Fibroblast of pulmonary artery (primary cell): Measurements from ENCODE around the gene CER1.

Experiments
- DNase-seq: peaks from one replicate; pipeline ENCODE4 v3.0.0-alpha.2; 2010; ENCODE audit warnings: low read depth
- H3K4me3 ChIP-seq: replicated peaks from 2 replicates; pipeline ENCODE4 v1.5.1; 2011; ENCODE audit warnings: low read depth, mild to moderate bottlenecking, control low read depth, low read length, moderate library complexity
- TF ChIP-seq, protein P1 (sequence below): IDR thresholded peaks from 2 replicates; pipeline ENCODE4 v1.5.1; 2011; ENCODE audit warnings: mild to moderate bottlenecking, control low read depth, low read length, inconsistent platforms; ENCODE audit errors: missing control alignments

Gene CER1, protein sequence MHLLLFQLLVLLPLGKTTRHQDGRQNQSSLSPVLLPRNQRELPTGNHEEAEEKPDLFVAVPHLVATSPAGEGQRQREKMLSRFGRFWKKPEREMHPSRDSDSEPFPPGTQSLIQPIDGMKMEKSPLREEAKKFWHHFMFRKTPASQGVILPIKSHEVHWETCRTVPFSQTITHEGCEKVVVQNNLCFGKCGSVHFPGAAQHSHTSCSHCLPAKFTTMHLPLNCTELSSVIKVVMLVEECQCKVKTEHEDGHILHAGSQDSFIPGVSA

DNA sequence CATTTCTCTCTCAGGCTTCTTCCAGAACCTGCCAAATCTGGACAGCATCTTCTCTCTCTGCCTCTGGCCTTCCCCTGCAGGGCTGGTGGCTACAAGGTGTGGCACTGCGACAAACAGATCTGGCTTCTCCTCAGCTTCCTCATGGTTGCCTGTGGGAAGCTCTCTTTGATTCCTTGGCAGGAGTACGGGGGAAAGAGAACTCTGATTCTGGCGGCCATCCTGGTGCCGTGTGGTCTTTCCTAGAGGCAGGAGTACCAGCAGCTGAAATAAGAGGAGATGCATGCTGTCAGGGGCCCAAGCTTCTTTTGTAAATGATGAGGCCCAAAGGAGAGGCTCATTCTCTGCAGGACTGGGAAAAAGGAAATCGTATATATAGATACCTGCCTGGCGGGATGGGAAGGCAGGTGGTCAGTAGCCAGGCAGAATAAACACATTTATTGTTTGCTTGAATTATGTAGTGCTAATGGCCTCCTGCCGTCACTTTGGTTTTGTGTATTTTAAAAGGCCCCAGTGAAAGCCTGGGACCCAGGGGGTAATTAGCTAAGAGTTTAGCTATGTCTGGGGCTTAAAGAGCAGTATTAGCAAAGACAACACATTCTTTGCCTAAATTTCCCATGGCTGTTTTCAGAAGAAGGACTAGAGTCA, at the start of gene CER1:
CER1 (minus strand) TSS at position 343 of the 645 bp plus-strand sequence; CDS start at position 282, 61 bp downstream.
- DNase-seq, result no peak
- TF ChIP-seq, protein P1, sequence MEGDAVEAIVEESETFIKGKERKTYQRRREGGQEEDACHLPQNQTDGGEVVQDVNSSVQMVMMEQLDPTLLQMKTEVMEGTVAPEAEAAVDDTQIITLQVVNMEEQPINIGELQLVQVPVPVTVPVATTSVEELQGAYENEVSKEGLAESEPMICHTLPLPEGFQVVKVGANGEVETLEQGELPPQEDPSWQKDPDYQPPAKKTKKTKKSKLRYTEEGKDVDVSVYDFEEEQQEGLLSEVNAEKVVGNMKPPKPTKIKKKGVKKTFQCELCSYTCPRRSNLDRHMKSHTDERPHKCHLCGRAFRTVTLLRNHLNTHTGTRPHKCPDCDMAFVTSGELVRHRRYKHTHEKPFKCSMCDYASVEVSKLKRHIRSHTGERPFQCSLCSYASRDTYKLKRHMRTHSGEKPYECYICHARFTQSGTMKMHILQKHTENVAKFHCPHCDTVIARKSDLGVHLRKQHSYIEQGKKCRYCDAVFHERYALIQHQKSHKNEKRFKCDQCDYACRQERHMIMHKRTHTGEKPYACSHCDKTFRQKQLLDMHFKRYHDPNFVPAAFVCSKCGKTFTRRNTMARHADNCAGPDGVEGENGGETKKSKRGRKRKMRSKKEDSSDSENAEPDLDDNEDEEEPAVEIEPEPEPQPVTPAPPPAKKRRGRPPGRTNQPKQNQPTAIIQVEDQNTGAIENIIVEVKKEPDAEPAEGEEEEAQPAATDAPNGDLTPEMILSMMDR, result no peak
- no peak within 1 kb of the TSS for H3K4me3 ChIP-seq

DNA sequence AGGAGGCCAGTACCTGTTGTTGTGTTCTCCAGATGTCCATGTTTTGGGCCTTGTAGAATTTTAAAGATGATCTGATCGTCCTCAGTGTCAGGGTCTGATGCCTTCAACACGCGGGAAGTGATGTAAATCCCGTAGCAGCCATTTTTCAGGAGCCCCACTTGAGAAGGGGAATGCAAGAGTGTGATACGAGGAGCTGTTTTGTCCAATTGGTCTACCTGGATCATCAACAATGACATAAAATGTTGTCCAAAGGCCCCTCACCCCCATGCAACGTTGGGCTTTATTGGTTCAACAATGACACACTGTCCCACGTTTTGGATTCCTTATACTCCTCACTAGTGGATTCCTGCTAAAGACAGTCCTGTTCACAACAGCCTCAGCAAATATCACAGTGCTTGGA, 48.1 kb upstream of the CER1 start:
- H3K4me3 ChIP-seq, result no peak overlapping the region
- no peak for DNase-seq
- TF ChIP-seq, protein P1, result no peak

DNA sequence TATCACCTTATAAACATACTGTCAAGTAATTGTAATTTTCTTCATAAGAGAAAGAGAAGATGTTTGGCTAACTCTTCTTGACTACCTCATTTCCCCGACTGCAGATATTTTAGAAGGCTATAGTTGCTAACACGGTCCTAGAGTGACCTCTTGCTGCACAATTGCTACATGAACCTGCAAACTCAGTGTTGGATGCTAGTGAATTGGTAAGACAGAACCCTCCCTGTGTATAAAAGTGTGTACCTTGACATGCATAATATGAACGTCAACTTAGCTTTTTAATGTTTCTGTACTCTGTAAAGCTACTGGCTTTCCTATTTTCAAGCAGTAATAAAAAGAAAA, 46.7 kb upstream of the CER1 start:
- TF ChIP-seq, protein P1, result peak; percentile 46
- no peak overlapping the region for H3K4me3 ChIP-seq
- peak; percentile 65 for DNase-seq

DNA sequence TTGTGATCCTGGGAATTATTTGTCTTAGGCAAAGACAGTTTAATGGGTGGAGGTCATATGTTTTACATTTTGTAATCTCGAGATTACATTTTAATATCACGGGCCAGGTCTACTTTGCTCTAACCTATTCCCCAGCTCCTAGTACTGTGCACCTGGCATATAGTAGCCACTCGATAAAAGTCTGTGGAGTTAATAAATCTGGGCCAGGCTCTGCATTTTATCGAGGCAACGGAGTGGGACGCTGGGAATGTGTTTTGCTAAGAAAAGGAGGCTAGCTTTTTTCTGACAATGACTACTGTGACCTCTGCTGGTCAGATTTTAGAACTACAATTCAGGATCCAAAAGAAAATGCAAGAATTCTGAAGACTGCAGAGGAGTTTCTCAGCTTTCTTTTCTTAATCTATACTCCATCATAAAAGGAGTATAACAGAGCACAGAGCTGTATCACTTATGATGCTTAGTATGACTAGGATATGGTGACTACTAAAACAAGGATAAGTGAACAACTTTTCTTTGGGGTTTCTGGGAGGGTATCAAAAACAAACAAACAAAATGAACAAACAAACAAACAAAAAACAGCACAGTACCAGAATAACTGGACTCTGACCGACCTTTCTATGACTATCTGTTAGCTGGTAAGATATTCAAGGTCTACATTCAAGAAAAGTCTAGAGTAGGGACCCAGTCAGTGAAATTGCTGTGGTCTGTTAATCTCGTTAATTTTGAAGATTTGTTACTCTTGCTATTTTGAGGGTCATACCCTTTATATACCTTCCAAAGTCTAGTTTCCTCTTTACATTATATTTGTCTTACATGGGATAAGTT, 46.1 kb upstream of the CER1 start:
- no peak overlapping the region for H3K4me3 ChIP-seq
- TF ChIP-seq, protein P1, result peak; percentile 63
- DNase-seq, result peak; percentile 78

DNA sequence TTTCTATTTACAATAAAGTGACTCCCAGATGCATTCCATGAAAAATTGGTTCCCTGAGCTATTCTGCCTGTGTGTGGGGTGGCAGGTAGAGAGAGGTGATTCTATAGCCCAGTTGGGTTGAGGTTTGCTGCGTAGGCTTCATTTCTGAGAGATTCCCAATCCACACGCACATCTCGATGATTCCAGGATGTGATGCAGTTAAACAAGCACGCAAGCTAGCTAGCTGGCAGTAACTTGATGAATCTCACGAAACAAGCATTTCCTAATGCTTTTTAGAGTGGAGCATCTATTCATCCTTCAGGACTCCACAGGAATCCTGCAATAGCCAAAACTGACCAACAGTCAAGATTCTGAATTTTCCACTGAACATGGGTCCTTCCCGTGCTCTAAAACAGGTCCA, 43.8 kb upstream of the CER1 start:
- DNase-seq, result peak; percentile 5
- no peak overlapping the region for H3K4me3 ChIP-seq
- TF ChIP-seq, protein P1, result no peak

DNA sequence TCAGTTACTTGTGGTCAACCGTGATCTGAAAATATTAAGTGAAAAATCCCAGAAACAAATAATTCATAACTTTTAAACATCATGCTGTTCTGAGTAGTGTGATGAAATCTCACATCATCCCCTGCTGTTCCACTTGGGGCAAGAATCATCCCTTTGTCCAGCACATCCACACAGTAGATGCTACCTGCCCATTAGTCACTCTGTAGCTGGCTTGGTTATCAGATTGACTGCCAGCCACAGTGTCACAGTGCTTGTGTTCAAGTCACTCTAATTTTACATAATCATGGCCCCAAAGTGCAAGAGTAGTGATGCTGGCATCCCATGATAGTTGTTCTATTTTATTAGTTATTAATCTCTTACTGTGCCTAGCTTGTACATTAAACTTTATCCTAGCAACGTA, 39.1 kb upstream of the CER1 start:
- TF ChIP-seq, protein P1, result no peak

More for the DNA sequence above, 39.1 kb upstream of the CER1 start:
- H3K4me3 ChIP-seq, result no peak overlapping the region
- no peak for DNase-seq
